ENCODE measurements around the gene CDK5R1.

DNA sequence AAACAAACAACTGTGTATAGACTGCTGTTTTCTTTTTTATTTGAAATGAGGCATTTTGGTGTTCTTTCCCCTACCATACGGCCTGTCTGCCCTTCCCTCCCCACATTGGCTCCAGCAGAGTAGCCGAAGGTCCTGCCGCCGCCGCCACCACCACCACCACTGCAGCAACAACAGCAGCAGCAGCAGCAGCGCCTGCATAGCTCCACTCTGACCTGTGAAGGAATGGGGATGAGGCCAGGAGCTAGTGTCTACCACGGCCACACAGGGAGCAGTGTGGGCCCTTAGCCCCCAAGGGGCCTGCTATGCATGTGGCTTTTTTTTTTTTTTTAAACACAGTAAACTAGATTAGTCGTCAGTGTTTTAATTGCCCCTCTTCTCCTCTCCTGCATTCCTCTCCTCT lies 5.6 kb upstream of the CDK5R1 start:
- TF ChIP-seq, protein P1, sequence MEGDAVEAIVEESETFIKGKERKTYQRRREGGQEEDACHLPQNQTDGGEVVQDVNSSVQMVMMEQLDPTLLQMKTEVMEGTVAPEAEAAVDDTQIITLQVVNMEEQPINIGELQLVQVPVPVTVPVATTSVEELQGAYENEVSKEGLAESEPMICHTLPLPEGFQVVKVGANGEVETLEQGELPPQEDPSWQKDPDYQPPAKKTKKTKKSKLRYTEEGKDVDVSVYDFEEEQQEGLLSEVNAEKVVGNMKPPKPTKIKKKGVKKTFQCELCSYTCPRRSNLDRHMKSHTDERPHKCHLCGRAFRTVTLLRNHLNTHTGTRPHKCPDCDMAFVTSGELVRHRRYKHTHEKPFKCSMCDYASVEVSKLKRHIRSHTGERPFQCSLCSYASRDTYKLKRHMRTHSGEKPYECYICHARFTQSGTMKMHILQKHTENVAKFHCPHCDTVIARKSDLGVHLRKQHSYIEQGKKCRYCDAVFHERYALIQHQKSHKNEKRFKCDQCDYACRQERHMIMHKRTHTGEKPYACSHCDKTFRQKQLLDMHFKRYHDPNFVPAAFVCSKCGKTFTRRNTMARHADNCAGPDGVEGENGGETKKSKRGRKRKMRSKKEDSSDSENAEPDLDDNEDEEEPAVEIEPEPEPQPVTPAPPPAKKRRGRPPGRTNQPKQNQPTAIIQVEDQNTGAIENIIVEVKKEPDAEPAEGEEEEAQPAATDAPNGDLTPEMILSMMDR (IDR thresholded peaks at IDR 0.05), result no peak
- TF ChIP-seq EP300 (IDR thresholded peaks at IDR 0.05), result no peak

Data from ovary (tissue), 3 donors.